Activated T-helper 17 cell treated with anti-CD3 and anti-CD28 coated beads, Interleukin-2, amount 50 U/mL, for 72 hours (primary cell): Measurements from ENCODE around the gene MCF2L2. TPM values are rescaled to one million over a fixed set of nuclear protein-coding genes. Genes with fewer than 3 reads are reported as not detected.
"Not testable (repeated sequence)": the region's sequence is repeated elsewhere in the genome, so short reads cannot be mapped to it uniquely, and the experiment has no call there.

Experiments
- ATAC-seq: fragments of 150-1000 bp; cut with Tn5 transposase; replicated peaks from 2 replicates; pipeline ENCODE4 v1.10.0; 2021; ENCODE audit warnings: mild to moderate bottlenecking, moderate library complexity
- H3K27ac Mint-ChIP-seq: one replicate; pipeline ENCODE4 v1.8.0; 2022; ENCODE audit warnings: mixed read lengths
- H3K27me3 Mint-ChIP-seq: one replicate; pipeline ENCODE4 v1.8.0; 2022; ENCODE audit warnings: mixed read lengths
- H3K36me3 Mint-ChIP-seq: one replicate; pipeline ENCODE4 v1.8.0; 2022; ENCODE audit warnings: low read depth, mild to moderate bottlenecking, mixed read lengths
- H3K4me1 Mint-ChIP-seq: one replicate; pipeline ENCODE4 v1.8.0; 2022; ENCODE audit warnings: mixed read lengths
- H3K4me3 Mint-ChIP-seq: one replicate; pipeline ENCODE4 v1.8.0; 2022; ENCODE audit warnings: mild to moderate bottlenecking, mixed read lengths
- H3K9me3 Mint-ChIP-seq: one replicate; pipeline ENCODE4 v1.8.0; 2022; ENCODE audit warnings: mixed read lengths
- total RNA-seq, 2 donors: library from RNA; stranded (reverse); gene quantifications; one replicate each; pipeline ENCODE4 v1.2.3, GENCODE V29; 2022

Gene MCF2L2
- total RNA-seq, 2 donors from 2014 or later: 9.0 to 10.0 TPM

DNA sequence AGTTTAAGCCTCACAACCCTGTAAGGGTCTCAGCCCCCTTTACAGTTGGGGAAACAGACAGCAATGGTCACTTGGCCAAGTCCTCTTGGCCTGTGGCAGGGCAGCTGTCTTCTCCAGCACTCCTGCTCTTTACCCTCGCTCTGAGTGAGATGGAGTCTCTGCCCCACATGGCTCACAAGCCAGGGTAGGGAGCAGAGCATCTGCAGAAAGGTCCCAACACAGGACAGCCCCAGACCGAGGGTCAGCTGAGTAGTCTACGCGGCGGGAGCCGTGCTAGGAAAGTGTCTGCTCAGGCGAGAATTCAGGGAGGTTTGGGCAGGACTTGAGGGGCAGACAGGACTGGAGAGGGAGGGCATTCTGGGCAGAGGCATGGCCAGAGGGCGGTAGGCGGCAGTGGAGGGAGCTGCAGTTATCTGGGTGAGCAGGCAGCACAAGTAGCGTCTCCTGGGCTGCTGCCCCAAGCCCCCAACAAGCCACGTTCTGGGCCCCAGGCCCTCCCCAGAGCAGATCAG is 247.6 kb downstream of the MCF2L2 start:
- Mint-ChIP-seq H3K4me3 (peak overlapping the region; percentile 79), H3K27ac (no peak overlapping the region), H3K36me3 (no peaks in the 10 kb centered on the region), H3K27me3 (peaks cover 11% of the 10 kb centered on the region), H3K4me1 (peaks cover 15% of the 10 kb centered on the region), H3K9me3 (no peaks in the 10 kb centered on the region)
- no peak for ATAC-seq

GRCh38 chr3:183180110-183180783 is 248.2 kb downstream of the MCF2L2 start:
- peaks cover 9% of the 10 kb centered on the region for H3K4me1 Mint-ChIP-seq
- no peaks in the 10 kb centered on the region for H3K9me3 Mint-ChIP-seq
- no peak for ATAC-seq
- H3K27ac Mint-ChIP-seq: no peak overlapping the region
- H3K36me3 Mint-ChIP-seq: no peaks in the 10 kb centered on the region
- peaks cover 11% of the 10 kb centered on the region for H3K27me3 Mint-ChIP-seq
- H3K4me3 Mint-ChIP-seq: peak overlapping the region; percentile 79

DNA sequence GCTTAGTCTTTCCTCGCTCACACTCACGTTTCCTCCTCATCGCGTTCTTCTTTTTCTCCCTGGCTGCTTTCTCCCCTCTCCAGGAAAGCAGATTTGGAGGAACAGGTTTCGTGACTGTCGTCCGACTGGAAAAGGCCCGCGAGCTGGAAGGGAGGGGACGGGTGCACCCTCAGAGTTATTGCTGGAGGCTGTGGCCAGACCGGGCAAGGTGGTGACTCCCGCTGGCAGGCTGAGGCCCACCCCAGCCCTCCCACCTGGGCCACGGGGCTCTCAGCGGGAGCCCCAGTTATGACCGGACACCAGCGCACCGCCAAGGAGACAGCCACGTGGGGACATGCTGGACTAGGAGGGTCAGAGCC is 248.9 kb downstream of the MCF2L2 start:
- ATAC-seq: peak; percentile 32
- H3K27ac Mint-ChIP-seq, H3K4me1 Mint-ChIP-seq, H3K36me3 Mint-ChIP-seq, H3K9me3 Mint-ChIP-seq: not testable (repeated sequence)
- H3K27me3 Mint-ChIP-seq: peaks cover 11% of the 10 kb centered on the region
- H3K4me3 Mint-ChIP-seq: peak overlapping the region; percentile 79

GRCh38 chr3:183178833-183179549 is 249.4 kb downstream of the MCF2L2 start:
- peak; percentile 77 for ATAC-seq
- peaks cover 8% of the 10 kb centered on the region for H3K4me1 Mint-ChIP-seq
- H3K9me3 Mint-ChIP-seq: no peaks in the 10 kb centered on the region
- no peaks in the 10 kb centered on the region for H3K36me3 Mint-ChIP-seq
- no peak overlapping the region for H3K27ac Mint-ChIP-seq
- H3K4me3 Mint-ChIP-seq: peak overlapping the region; percentile 79
- peaks cover 11% of the 10 kb centered on the region for H3K27me3 Mint-ChIP-seq

DNA sequence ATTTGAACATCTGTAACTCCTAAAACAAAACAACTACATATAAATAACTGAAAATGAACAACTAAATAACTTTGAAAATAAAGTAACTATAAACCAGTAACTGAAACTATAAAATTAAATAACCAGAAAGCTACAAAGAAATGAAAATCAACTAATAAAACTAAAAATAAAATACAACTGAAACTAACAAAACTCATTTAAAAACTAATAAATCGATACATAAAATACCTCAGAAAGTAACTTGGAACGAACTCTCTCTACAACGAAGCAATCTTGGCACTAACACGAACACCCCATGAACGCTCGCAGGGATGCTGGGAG is 249.9 kb downstream of the MCF2L2 start:
- no peaks in the 10 kb centered on the region for H3K9me3 Mint-ChIP-seq
- H3K4me3 Mint-ChIP-seq: peak overlapping the region; percentile 79
- no peaks in the 10 kb centered on the region for H3K36me3 Mint-ChIP-seq
- ATAC-seq: no peak
- peaks cover 8% of the 10 kb centered on the region for H3K4me1 Mint-ChIP-seq
- no peak overlapping the region for H3K27ac Mint-ChIP-seq
- peaks cover 11% of the 10 kb centered on the region for H3K27me3 Mint-ChIP-seq

DNA sequence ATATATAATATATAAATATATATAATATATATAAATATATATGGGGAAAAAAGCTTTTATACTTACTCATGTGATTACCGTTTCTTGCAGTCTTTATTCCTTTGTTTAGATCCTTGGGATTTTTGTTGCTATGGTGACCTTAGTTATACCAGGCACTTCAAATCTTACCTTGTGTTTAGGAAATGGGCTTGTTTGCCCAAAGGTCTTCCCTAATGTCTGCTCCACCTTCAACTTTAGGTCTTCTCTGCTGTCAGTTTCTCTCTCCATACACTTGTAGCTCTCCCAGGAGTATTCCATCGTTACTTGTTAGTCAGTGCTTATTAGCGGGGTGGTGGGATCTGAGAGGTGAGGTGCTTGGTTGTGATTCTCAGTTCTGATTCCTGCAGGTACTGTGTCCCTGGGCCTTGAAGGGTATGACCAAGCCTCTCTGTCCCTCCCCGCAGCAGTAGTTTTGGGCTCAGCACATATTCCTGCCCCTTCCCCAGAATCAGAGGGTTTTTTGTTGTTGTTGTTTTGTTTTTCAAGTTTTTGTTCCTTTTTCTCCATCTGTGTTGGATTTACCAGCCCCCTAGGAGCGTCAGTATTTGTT is 256.3 kb downstream of the MCF2L2 start:
- Mint-ChIP-seq H3K27ac (no peak overlapping the region), H3K27me3 (no peaks in the 10 kb centered on the region), H3K9me3 (no peaks in the 10 kb centered on the region), H3K36me3 (no peaks in the 10 kb centered on the region), H3K4me1 (no peaks in the 10 kb centered on the region), H3K4me3 (no peak overlapping the region)
- ATAC-seq: no peak

- H3K36me3 Mint-ChIP-seq, ATAC-seq, H3K27me3 Mint-ChIP-seq, H3K4me1 Mint-ChIP-seq, H3K4me3 Mint-ChIP-seq, H3K27ac Mint-ChIP-seq, H3K9me3 Mint-ChIP-seq: not testable (repeated sequence)
Observed at GRCh38 chr3:183167975-183168374, 260.4 kb downstream of the MCF2L2 start.

GRCh38 chr3:183163563-183163962 is 264.9 kb downstream of the MCF2L2 start:
- Mint-ChIP-seq H3K4me1 (peaks cover 16% of the 10 kb centered on the region), H3K36me3 (no peaks in the 10 kb centered on the region), H3K27ac (no peak overlapping the region), H3K27me3 (no peaks in the 10 kb centered on the region), H3K4me3 (peak overlapping the region; percentile 91), H3K9me3 (no peaks in the 10 kb centered on the region)
- ATAC-seq: no peak

DNA sequence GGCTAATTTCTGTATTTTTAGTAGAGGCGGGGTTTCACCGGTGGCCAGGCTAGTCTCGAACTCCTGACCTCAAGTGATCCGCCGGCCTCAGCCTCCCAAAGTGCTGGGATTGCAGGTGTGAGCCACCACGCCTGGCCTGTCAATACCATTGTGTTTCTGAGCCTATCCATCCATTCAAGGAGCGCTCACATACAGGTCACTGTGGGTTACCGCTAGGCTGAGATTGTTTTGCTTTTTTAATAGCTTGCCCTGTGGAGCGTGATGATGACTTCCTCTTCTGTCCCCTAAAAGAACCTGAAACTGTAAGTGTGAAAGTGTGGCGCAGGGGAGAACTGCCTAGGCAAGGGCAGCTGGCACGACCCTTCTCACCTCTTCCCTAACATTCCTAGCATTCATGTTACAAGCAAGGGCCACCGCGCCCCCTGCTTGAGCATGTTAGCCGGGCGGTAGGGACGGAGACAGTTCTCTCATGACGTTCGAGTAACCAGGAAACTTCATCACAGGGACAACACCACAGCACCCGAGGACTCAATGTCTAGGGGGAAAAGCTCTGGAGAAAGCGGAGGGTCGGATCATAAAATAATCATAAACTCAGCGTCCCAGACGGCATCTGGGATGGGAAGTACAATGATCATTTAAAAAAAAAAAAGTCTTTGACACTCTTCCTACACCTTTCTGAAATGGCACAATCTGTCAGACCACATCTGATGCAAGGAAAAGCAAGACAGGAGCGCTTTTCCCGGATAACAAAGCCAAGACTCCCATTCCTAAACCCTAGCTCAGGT is 266.7 kb downstream of the MCF2L2 start:
- H3K27me3 Mint-ChIP-seq: no peaks in the 10 kb centered on the region
- ATAC-seq: peak; percentile 8
- H3K9me3 Mint-ChIP-seq: no peaks in the 10 kb centered on the region
- no peaks in the 10 kb centered on the region for H3K36me3 Mint-ChIP-seq
- peaks cover 23% of the 10 kb centered on the region for H3K4me1 Mint-ChIP-seq
- H3K4me3 Mint-ChIP-seq: peak overlapping the region; percentile 91
- peak overlapping the region; percentile 82 for H3K27ac Mint-ChIP-seq

- H3K9me3 Mint-ChIP-seq: no peaks in the 10 kb centered on the region
- no peaks in the 10 kb centered on the region for H3K36me3 Mint-ChIP-seq
- no peak for ATAC-seq
- no peak overlapping the region for H3K4me3 Mint-ChIP-seq
- no peaks in the 10 kb centered on the region for H3K27me3 Mint-ChIP-seq
- no peak overlapping the region for H3K27ac Mint-ChIP-seq
- H3K4me1 Mint-ChIP-seq: peaks cover 23% of the 10 kb centered on the region
Observed at GRCh38 chr3:183160616-183161015, 267.8 kb downstream of the MCF2L2 start.

- H3K27ac Mint-ChIP-seq: peak overlapping the region; percentile 85
- peaks cover 23% of the 10 kb centered on the region for H3K4me1 Mint-ChIP-seq
- H3K9me3 Mint-ChIP-seq: no peaks in the 10 kb centered on the region
- H3K27me3 Mint-ChIP-seq: no peaks in the 10 kb centered on the region
- H3K4me3 Mint-ChIP-seq: peak overlapping the region; percentile 35
- H3K36me3 Mint-ChIP-seq: no peaks in the 10 kb centered on the region
- no peak for ATAC-seq
Observed at GRCh38 chr3:183159333-183159732, 269.1 kb downstream of the MCF2L2 start.

GRCh38 chr3:183158551-183159006 is 269.8 kb downstream of the MCF2L2 start:
- Mint-ChIP-seq H3K4me1 (peaks cover 23% of the 10 kb centered on the region), H3K36me3 (no peaks in the 10 kb centered on the region), H3K9me3 (no peaks in the 10 kb centered on the region), H3K4me3 (peak overlapping the region; percentile 35), H3K27me3 (no peaks in the 10 kb centered on the region), H3K27ac (peak overlapping the region; percentile 85)
- peak; percentile 78 for ATAC-seq

- ATAC-seq: peak; percentile 66
- H3K27me3 Mint-ChIP-seq: no peaks in the 10 kb centered on the region
- H3K9me3 Mint-ChIP-seq: no peaks in the 10 kb centered on the region
- H3K4me1 Mint-ChIP-seq: peaks cover 23% of the 10 kb centered on the region
- no peaks in the 10 kb centered on the region for H3K36me3 Mint-ChIP-seq
- peak overlapping the region; percentile 85 for H3K27ac Mint-ChIP-seq
- peak overlapping the region; percentile 35 for H3K4me3 Mint-ChIP-seq
Observed at GRCh38 chr3:183158113-183158512, 270.3 kb downstream of the MCF2L2 start.

GRCh38 chr3:183156266-183156665 is 272.2 kb downstream of the MCF2L2 start:
- Mint-ChIP-seq H3K9me3 (no peaks in the 10 kb centered on the region), H3K4me1 (peaks cover 16% of the 10 kb centered on the region), H3K36me3 (no peaks in the 10 kb centered on the region), H3K27ac (no peak overlapping the region), H3K4me3 (no peak overlapping the region), H3K27me3 (no peaks in the 10 kb centered on the region)
- ATAC-seq: no peak
